Middle frontal gyrus (tissue), 1 donor: ENCODE data around the gene PTPN2.
"Not testable (repeated sequence)": the region's sequence is repeated elsewhere in the genome, so short reads cannot be mapped to it uniquely, and the experiment has no call there.

ENCODE experiments used
- DNase-seq: peaks from one replicate; pipeline ENCODE4 v3.0.0-alpha.2; 2015; ENCODE audit warnings: low spot score; ENCODE audit errors: extremely low spot score

Gene PTPN2

DNA sequence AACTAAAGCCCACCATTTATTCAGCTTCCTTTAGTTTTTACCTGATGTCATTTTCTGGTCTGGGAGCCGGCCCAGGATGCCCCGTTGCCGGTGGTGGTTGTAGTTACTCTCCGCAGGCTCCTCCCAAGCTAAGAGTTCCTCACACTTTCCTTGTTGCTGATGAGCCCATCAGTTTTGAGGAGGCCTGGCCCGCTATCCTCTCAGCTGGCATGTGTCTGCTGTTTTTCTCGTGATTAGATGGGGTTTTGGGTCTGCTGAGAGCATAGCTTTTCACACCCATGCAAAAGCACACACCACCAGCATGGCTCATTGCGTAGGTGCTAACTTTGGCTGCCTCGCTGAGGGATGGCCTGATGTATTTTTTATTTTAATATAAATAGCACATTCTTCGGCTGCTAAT is 109.1 kb downstream of the PTPN2 start:
- no peak for DNase-seq

GRCh38 chr18:12773369-12773768 is 110.7 kb downstream of the PTPN2 start:
- DNase-seq, result no peak

DNA sequence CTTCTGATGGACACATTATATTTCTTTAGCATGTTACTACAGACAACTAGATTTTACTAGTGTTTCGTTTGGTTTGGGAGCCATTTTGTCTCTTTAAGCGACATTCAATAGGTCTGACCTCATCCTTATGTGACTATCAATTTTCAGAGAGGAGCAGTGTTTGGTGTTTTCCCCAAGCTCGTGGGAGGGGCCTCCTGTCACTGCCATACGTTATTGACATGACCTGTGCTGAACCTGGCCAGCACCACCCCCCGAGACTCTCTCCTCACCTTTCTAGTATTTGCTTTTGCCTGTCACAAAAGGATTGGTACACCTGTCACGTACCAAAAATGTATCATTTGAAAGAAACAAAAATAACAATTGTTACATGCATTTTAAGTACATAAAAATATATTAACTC is 111.9 kb downstream of the PTPN2 start:
- no peak for DNase-seq

- no peak for DNase-seq
These were observed 113.4 kb downstream of the PTPN2 start for GRCh38 chr18:12770469-12771219.

DNA sequence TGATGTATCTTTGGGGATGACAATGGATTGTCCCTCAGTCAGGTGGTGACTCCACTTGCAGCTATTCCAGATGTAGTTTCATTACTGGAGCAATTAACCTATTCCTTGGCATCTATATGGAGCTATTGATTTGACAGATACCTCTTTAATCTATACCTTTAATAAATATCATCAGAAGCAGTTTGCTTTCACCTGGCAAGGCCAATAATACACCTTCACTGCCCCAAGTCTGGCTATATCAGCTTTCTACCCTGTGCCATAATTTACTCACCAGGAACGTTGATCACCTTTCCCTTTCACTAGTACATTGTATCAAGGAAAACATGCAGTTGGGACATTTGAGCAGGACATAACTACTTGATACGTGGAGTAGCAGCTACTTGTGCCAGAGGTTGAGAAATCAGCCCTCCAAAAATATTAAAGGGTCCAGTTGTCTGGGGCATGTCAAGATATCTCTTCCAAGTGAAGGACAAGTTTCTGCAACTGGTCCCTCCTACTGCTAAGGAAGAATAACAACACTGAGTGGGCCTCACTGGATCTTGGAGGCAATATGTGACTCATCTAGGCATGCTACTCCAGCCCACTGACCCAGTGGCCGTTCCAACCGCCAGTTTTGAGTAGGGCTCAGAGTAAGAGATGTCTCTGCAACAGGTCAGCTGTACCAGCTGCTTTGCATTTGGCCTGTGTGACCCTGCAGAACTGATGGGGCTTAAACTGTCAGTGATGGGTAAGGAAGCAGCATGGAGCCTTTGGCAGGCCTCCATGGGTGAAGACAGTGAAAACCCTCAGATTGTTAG is 114.2 kb downstream of the PTPN2 start:
- no peak for DNase-seq

- DNase-seq, result no peak
These were observed 114.9 kb downstream of the PTPN2 start for GRCh38 chr18:12769136-12769535.

DNA sequence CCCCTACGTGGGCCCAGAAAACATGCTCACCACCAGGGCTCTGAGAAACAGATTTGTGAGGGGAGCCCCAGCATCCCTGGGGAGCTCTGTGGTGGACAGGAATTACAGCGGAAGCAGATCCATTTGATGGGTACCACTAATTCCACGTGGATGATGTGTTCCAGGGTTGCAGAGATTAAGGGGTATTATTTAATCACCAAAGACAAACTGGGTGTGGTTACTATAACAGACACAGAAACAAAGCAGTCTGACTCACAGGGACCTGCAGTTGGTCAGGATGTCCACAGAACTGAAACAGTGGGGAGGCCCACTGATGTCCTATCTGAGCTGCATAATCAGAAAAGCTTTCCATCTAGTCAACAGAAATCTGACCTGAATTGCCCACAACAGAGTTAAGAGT is 115.4 kb downstream of the PTPN2 start:
- no peak for DNase-seq

DNA sequence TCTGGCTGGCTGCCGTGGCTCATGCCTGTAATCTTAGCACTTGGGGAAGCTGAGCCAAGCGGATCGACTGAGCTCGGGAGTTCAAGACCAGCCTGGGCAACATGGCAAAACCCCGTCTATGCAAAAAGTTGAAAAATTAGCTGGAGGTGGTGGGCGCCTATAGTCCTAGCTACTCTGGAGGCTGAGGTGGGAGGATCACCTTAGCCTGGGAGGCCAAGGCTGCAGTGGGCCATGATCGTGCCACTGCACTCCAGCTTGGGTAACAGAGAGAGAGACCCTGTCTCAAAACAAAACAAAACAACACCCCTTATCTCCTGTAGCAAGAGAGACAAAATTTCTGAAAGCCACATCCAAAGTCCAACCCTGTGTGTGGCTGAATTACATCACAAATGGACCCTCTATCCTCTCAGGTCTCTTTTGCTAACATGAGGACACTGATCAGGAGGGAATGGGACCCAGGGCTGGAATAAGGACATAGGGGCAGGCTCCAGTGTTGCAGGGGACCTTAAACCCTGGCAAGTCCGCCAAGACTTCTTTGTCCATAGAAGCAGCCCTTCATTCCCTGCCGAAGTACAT is 116.4 kb downstream of the PTPN2 start:
- DNase-seq, result no peak

DNA sequence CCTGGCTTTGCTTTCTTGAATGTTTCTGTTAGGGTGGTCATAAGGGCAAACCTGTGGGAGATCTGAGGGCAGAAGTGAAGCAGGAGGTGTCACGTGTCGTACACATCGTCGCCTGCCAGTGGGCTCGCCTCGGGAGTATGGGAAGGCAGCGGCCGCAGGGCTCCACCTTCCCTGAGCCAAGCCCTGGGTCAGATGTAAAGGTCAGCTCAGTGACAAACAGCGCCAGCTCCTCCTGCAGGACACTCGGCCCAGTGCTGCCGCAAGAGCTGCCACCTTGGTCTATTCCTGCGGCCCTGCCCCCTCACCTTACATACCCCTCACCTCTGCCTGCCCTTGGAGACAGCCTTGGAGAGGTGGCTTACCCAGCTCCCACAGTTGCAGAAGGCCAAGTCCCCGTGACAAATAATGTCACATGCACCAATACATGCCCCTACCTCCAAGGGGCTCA is 117.0 kb downstream of the PTPN2 start:
- no peak for DNase-seq

- no peak for DNase-seq
These were observed 118.5 kb downstream of the PTPN2 start for GRCh38 chr18:12765586-12765985.

DNA sequence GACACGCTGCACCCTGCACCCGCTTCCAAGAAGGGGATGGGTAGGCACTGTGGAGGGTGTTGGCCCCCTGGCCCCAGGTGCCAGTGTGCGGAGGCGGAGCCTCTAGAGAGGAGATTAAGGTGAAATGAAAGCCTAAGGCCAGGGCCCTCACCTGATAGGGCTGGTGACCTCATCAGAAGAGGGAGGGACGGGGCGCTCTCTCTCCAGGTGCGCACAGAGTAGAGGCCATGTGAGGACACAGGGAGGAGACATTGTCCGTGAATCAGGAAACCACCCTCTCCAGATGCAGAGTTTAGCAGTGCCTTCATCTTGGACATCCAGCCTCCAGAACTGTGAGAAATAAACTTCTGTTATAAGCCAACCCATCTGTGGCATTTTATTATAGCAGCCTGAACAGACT is 118.9 kb downstream of the PTPN2 start:
- no peak for DNase-seq

DNA sequence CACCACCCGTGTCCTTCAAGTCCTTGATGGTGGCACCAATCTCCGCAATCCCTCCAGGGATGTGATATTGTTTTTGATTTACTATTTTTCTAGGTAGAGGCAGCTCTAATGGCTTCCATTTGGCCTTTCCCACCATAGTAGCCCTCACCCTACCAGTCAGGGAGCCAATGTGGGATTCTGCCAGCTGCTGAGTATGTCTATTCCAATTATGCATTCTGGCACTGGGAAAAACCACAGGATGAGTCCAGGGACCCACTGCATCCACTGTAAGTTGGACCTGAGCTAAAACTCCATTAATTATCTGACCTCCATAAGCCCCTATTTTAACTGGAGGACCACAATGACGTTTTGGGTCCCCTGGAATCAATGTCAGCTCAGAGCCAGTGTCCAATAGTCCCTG is 125.5 kb downstream of the PTPN2 start:
- not testable (repeated sequence) for DNase-seq

- not testable (repeated sequence) for DNase-seq
These were observed 127.3 kb downstream of the PTPN2 start for GRCh38 chr18:12756619-12757239.

- DNase-seq, result not testable (repeated sequence)
These were observed 128.4 kb downstream of the PTPN2 start for GRCh38 chr18:12755606-12756005.

DNA sequence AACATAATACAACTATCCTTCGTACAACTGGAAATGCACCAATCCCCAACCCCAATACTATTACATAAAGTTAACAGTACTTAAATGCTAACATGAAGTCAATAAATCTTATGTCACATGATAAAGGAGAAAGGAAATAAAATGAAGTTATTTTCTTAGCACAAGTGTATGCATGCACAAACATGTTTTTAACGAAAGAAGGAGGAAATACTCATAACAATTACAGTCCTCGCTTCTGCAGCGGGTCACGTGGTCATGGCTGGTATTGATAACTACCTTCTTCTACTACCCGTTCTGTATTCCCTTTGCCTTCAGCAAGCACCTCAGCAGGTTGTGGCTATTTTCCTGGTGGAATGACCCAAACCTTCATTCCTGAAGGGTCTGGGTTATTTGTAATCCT is 129.5 kb downstream of the PTPN2 start:
- no peak for DNase-seq

- DNase-seq, result no peak
These were observed 132.1 kb downstream of the PTPN2 start for GRCh38 chr18:12751891-12752290.

DNA sequence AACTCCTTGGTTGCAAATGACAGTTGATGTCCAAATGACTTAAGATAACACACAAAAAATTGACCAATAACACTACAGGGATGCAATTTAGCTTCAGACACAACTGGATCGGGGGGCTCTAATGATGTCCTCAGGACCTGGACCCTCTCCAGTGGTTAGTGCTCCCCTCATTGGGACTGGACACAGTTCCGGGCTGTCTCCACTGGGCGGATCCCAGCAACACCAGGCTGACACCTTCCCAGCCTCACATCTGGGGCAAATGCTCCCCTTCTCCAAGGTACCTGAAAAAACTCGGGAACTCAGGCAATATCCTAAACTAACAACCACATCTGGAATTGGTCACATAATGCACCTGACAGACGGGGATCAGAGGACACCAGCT is 132.5 kb downstream of the PTPN2 start:
- DNase-seq, result no peak

DNA sequence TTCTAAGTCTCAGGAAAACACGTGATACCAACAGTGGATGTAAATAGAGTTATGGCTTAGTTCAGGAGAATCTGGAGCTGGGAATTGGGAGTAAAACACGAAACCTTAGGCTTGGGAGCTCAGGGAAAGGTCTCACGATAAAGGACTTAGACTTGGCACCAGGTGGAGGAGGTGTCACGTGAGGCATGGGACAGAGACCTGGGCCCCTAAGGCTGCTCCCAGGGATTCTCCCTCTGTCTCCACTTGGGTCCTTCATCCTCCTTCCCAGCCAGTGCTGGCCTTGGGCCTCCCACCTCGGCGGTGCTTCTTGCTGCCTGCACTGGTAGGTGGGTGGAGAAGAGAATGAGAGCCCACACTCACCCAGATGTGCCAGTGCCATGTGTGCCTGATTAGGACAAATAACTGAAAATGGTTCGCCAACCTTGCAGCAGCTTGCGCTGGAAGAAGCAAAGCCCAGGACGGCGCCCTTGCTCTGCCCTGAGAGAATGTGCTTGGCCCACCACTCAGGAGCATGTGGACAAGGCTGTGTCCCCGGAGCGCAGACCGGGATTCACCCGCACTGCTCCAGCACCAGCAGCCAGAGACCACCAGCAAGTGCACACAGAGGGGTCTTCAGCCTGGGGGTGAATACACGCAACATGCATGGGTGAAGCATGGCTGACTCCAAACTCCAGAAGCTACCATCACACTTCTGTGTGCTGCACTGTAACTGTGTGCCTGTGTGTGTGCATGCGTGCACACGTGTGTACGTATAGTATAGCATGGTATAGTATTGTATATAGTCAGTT is 133.1 kb downstream of the PTPN2 start:
- no peak for DNase-seq

GRCh38 chr18:12750076-12750714 is 133.8 kb downstream of the PTPN2 start:
- DNase-seq, result no peak

DNA sequence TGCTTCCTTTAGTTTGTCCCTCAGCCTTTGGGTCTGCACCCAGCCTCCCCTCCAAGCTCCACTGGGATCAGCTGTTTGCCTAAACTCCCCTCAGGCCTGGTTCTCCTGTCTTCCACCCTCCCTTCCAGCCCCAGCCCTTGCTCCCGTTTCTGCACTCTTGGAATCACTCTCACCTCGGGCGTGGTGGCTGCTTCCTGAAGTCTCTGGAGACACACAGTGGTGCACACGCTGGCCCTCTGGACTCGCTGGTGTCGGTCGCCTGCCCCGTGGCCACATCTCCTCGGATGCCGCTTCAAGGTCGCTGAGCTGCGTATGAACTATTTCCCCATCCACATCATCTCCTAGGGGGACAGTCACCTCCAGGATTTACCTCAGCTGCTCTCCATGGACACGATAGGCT is 134.9 kb downstream of the PTPN2 start:
- no peak for DNase-seq

- no peak for DNase-seq
These were observed 135.4 kb downstream of the PTPN2 start for GRCh38 chr18:12748671-12749070.
